CD4-positive, alpha-beta T cell treated with Interleukin-4 for 4 hours (primary cell): ENCODE measurements around the gene XXYLT1.
"Not testable (repeated sequence)": the region's sequence is repeated elsewhere in the genome, so short reads cannot be mapped to it uniquely, and the experiment has no call there.

Experiments used
- DNase-seq: peaks from one replicate; pipeline ENCODE4 v3.0.0-alpha.2; 2020

The XXYLT1 gene

DNA sequence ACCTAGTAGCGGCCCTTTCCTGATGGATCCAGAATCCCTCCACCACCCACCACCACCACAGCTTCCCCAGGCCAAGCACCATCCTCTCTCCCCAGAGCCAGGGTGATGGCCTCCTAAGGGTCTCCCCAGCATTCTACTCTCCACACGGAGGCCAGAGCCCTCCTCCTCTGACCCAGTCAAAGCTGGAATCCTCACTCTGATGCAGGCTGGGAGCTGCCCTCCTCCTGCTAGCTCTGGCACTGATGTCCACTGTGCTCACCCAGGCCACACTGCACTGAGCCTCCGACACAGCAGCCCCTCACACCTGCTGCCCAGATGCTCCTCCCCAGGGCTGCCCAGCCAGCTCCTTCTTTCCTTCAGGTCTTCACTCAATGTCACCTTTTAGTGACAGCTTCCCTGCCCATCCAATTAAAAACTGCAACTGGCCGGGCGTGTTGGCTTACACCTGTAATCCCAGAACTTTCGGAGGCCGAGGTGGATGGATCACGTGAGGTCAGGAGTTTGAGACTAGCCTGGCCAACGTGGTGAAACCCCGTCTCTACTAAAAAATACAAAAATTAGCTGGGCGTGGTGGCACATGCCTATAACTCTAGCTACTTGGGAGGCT lies 21.0 kb downstream of the XXYLT1 start:
- no peak for DNase-seq

DNA sequence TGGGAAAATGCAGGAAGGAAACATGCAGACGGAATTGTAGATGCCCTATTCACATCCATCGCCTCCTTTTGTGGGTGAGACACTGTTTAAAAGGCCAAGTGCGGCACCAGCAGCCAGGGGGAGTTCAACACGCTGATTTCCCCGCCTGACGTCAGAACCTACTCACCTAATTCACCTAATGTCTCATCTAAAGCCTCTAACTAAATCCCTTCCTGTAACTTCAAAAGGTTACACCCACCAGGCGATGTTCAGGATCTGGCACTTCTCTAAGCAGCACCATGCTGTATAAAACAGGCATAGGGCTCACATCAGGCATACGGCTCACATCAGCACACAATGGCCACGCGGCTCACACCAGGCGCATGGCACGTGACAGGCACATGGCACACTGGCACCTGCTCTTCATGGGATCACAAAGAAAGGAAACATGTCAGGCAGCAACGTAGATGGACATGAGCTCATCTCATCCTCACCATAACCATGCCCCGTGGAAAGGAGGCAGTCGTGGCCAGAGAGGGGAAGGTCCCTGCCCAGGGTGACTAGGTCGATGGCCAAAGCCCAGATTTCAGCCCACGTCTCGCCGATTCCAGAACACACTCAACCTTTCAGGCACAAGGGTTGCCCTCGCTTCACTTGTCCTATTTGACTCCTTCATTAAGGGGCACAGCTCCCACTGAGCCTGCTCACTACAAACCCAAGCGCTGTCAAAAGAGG lies 21.7 kb downstream of the XXYLT1 start:
- no peak for DNase-seq

DNA sequence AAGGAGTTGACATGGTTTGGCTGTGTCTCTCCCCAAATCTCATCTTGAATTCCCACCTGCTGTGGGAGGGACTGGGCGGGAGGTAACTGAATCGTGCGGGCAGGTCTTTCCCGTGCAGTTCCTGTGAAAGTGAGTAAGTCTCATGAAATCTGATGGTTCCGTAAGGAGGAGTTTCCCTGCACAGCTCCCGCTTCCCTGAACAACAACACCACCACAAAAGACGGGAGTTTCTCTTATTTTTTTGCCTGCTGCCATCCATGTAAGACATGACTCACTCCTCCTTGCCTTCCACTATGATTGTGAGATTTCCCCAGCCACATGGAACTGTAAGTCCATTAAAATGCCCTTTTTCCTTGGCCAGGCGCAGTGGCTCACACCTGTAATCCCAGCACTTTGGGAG lies 22.7 kb downstream of the XXYLT1 start:
- DNase-seq = no peak

DNA sequence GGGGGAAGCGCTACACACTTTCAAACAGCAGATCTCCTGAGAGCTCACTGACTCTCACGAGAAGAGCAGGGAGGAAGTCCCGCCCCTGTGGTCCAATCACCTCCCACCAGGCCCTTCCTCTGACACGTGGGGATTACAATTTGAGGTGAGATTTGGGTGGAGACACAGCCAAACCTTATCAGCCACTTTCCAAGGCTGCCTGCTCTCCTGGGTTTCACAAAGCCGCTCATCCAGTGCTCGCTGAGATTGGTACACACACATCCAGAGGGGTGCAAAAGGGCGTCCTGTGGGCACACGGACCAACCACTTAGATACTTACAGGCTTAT lies 23.1 kb downstream of the XXYLT1 start:
- DNase-seq = no peak

DNA sequence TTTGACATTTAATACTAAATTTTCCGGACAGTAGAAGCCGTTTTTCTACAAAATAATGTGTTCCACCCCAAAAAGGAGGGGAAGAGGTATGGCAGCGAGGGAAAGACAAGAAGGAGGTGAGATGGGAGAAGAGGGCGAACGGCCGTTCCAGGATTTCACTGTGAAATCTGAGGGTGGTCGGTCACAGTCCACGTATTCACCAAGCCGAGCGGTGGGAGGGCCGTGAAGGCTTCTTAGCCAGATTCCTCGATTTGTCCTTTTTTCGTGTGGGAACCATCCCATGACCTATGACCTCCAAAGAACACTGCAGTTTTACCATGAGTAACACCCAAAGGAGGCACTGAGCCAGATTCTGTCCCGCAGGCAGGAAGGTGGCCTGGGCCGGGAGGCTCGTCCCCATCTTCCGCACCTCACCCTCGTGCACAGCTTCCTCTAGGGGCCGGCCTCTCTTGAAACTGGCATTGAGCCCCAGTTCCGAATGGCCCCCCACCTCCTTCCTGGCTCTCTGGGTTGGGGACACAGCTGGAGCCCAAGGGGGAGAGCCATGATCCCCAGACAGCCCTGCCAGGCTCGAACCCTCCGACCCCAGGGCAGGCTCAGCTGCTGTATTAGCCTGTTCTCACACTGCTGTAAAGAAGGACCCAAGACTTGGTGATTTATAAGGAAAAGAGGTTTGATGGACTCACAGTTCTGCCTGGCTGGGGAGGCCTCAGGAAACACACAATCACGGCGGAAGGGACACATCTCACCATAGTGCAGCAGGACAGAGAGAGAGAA lies 23.7 kb downstream of the XXYLT1 start:
- DNase-seq = no peak

DNA sequence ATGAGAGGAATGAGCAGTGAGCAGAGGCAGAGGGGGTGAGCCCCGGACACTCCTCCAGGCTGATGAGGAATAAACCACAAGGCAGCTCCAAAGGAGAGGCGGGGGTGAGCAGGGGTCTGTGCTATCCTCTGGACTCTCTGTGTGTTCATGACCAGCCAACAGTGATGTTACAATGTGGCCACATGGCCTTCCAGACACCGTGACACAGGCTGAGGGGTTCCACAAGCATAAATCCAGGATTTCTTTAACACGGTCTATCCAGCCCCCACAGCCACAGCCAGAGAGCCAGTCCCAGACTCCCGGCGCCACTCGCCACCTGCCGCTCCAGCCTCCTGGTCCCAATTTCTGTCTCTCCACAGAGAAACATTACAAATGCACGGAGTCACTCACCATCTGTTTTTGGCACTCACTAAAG lies 24.4 kb downstream of the XXYLT1 start:
- no peak for DNase-seq

DNA sequence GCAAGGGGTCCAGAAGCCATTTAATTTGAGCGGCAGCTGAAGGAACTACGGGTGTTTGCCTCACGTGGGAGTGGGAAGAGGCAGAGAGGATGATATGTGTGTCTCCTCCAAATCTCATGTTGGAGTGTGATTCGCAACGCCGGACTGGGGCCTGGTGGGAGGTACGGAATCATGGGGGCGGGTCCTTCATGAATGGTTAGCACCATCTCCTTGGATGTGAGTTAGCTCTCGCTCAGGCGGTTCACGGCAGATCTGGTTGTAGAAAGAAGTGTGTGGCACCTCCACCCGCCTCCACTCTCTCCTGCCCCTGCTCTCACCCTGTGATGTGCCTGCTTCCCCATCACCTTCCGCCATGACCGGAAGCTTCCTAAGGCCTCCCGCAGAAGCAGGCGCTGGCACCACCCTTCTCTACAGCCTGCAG lies 25.4 kb downstream of the XXYLT1 start:
- DNase-seq = no peak

DNA sequence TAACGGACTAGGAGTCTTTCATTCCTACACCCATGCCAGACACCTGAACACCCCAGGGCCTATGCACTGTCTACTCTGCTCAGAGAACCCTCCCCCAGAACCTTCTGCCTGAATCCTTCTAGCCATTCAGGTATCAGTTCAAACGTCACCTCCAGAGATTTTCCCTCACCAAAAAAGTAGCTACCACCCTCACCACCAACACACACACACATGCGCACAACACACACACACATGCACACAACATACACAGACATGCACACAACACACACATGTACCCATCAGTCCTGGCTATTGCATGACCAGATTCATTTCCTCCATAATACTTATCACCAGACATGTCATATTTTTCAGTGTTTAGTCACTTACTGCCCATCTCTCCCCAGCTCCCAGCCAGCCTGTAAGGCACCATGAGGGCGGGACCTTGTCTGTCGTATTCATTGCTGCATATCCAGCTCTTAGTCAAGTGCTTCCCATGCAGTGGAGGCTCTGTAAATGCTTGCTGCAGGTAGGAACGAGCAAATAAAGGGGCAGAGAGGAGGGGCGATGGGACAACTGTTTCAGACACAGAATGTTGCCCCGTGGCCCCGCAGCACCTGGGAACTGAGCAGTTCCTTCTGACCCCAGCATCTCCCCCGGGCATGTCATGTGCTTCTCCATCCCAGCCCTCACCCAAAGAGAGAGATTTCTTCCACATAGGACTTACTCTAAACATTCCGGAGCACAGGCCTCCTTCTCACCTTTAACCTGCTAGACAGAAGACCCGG lies 29.2 kb downstream of the XXYLT1 start:
- no peak for DNase-seq

DNA sequence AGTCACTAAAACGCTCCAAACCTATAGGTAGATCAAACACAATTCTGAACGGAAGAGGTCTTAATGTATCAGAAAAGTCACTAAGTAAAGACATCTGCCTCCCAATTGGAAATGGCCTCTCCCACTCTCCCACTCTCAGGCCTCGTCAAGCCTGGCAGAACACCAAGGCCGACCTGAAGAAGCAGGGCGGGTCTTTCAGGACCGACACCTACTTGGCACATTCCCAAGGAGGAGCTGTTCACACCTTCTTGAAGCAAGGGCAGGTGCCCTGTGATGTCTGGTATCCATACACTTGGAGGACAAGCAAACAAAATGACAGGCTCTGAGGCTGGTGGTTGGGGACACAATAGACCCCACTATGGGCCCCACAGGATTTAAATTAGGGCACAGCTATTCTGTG lies 30.0 kb downstream of the XXYLT1 start:
- DNase-seq = no peak

DNA sequence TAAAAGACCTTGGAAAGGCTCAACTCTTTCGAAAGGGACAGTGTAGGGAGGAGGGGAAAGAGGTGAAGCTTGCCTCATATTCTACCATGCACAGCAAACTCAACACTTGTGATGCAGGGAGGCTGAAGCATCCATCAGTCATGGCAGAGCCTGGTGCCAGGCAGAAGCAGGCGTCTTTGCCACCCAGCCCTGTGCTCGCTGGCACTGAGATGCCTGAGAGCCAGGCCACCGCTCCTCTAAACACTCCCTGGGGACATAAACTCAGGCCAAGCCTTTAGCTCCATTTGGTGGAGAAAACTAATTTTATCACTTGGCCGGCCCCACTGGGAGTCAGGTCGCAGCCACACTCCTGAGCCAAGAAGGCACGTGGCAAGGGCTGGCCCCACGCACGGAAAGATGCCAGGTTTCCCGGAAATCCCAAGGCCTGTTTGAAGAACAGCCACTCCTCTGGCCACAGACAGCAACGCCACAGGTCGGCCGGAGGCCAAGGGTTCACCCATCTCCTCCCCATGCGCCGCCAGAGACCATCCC lies 30.7 kb downstream of the XXYLT1 start:
- DNase-seq = no peak

DNA sequence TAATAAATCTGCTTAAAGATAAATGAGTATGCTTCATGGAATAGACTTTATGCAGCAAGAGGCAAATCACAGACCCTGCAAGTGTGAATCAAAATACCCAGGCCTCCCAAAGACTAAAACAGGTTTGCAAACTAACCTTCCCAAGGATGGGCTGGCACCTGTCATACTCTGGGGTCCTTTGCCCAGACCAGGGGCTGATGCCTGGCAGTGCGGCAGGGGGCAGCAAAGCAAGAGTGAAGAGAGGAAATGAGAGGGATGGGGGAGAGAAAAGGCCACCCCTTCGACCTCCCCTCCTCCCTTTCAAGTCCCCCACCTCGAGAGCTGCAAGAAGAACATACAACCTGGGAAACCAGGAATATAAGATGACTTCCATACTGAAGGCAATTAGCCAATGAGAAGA lies 31.8 kb downstream of the XXYLT1 start:
- no peak for DNase-seq

DNA sequence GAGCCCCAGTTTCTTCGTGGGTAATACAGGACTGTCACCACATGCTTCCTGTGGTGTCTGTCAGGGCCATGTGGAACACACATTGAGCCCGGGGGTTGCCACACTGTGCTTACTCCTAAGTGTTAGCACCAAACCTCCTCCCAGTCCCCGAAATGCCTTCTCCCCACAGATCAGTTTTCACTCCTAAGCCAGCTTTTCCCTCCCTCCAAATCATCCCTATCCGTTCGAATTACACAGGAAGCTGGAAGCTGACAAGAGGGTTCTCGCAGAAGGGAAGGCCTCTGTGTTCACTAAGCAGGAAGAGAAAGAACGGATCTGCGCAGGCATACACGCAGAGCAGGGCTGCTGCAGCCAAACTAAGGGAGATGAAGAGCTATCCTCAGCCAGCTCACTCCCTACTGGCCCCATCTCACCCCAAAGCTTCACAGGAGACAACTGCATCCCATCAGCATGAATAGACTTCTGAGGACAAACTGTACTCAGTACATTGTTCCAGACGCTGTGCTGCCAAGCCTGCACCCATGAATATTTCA lies 32.3 kb downstream of the XXYLT1 start:
- DNase-seq = no peak

DNA sequence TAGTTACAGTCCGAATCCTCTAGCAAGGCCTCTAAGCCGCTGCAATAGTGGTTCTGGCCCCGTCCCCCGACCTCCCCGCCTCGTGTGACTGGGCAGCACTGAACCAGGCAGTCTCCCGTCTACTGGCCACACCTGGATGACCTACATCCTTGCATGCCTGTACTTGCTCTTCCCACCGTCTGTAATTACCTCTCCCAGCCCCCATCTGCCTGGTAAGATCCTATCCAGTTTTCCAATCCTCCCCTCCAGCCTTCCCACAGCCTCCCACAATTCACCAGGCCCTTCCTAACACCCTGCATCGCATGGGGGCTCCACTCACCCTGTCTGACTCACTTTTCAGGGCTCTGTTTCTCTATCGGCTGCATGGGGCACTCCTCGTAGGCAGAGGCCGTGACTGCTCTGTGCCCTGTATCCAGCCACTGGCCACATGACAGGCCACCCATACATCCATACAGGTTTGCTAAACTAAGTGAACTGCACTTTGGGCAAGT lies 32.8 kb downstream of the XXYLT1 start:
- DNase-seq = no peak

DNA sequence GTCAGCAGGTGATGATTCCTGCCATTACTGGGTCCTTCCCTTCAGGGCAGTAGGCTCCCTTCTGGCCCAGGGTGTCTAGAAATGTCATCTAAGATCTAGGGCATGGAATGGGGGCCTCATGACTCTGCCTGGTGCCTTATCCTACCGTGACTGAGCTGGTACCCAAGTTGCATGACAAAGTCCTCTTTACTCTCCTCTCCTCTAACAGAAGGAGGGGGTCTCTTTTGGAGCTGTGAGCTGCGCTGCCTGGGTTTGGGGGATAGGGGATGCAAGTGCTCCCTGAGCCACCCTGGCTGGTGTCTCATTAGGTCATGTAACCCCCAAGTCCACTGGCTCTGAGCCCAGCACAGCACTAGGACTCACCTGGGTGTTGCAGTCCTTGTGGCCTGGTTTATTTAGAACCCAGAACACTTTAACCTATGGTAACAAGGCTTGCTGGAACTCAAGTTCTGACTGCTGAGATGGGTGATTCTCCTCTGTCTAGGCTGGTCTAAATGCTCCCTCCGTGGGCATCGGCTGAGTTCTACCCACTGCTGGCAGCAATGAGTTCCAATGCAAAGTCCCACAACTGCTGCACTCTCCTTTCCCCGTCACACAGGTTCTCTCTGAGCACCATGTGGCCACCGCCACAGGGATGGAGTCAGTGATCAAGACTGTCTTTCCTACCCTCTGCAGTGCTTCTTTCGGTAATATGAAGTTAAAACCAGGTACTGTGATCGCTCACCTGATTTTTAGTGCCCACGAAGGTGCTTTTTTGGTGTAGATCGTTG lies 34.0 kb downstream of the XXYLT1 start:
- DNase-seq = no peak

DNA sequence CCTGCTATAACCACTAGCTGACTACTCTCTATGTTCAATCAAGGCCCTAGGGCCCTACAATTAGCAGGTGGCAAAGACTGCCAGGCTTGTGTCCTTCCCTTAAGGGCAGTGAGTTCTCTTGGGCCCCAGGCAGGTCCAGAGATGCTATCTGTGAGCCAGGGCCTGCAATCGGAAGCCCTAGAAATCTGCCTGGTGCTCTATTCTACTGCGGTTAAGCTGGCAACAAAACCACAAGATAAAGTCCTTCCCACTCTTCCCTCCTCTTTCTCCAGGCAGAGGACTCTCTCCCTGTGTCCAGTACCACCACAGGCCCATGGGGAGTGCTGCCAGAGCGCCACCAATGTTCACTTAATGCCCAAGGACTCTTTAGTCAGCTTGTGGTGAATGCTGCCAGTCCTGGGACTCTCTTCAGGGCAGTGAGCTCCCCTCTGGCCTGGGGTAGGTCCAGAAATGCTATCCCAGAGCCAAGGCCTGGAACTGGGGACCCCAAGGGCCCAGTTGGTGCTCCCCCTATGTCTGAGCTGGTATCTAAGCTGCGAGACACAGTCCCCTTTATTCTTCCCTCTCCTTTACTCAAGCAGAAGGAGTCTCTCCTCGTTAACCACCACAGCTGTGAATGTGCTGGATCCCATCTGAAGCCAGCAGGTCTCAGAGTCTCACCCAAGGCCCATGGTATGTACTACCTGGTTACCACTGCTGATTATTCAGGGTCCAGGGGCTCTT lies 34.7 kb downstream of the XXYLT1 start:
- no peak for DNase-seq

DNA sequence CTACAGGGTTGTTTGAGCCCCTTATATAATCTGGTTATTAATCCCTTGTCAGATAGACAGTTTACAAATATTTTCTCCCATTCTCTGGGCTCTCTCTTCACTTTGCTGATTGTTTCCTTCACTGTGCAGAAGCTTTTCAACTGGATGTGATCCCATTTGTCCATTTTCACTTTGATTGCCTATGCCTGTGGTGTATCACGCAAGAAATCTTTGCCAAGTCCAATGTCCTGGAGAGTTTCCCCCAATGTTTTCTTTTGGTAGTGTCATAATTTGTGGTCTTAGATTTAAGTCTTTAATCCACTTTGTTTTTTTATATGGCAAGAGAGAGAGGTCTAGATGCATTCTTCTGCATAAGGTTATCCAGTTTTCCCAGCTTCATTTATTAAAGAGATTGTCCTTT lies 40.7 kb downstream of the XXYLT1 start:
- DNase-seq = no peak

DNA sequence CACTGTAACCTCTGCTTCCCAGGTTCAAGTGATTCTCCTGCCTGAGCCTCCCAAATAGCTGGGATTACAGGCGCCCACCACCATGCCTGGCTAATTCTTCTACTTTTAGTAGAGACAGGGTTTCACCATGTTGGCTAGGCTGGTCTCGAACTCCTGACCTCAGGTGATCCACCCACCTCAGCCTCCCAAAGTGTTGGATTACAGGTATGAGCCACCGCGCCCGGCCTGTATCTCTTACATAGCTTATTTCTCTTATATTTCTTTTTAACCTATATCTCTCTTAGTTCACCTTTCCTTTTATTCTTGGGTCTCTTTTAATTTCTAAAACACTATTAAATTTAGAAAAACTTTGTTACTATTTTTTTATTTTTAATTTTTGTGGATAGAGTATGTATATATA lies 42.1 kb downstream of the XXYLT1 start:
- not testable (repeated sequence) for DNase-seq

DNA sequence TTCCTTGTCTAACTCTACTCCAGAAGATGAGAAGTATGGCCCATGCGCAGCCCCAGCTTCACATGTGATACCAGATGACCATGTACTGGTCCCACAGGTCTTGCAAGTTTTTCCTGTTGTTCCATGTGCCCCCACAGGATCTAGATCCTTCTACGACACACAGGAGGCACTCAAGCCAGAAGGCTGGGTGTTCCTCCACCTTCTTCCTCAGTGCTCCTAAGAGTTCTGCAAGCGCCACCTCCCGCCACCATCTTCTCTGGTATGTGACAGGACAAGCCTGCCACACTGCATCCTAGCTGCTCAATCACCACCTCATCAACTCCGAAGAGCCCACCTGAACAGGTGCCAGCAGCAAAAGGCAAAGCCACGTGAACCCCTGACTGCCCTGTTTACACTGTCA lies 43.1 kb downstream of the XXYLT1 start:
- DNase-seq = no peak

DNA sequence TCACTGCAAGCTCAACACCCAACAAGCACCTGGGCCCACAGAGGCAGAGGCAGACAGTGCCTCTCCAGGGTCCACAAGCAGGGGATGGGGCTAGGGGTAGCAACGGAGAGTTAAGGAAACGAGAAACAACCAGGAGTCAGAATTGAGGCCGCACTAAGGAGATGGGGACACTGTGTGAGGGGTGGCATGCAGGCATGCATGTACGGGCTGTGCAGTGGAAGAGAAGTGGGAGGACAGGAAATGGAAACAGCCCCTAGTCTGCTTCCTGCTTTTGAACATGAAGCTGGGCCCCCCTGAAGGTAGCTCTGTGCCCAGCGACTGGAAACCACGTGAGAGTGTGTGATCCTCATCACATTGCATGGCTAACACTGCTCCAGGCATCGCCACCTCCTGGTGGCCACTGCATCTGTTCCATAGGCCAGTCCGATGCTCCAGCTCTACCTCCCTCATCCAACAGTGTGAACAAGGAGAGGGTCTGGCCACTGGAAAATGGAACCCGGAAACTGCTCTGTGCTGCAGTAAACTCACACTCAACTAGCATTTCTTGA lies 44.0 kb downstream of the XXYLT1 start:
- DNase-seq = no peak

DNA sequence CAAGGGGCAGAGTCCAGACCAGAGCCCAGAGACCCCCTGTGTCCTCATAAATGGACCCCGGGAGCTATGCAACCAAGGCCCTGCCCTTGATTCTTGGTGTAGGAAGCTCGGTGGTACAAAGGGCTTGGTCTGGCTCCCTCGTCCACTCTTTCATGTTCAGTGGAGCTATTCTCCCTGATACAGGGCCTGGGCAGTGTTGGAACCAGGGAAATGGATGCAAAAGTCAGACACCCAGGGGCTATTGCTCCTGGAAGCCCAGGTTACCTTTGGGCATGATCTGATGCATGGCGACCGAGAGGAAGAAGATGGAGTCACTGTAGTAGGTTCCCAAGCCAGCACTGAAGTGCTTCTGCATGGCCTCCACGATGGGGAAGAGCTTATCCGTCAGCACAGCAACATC lies 44.5 kb downstream of the XXYLT1 start:
- no peak for DNase-seq

DNA sequence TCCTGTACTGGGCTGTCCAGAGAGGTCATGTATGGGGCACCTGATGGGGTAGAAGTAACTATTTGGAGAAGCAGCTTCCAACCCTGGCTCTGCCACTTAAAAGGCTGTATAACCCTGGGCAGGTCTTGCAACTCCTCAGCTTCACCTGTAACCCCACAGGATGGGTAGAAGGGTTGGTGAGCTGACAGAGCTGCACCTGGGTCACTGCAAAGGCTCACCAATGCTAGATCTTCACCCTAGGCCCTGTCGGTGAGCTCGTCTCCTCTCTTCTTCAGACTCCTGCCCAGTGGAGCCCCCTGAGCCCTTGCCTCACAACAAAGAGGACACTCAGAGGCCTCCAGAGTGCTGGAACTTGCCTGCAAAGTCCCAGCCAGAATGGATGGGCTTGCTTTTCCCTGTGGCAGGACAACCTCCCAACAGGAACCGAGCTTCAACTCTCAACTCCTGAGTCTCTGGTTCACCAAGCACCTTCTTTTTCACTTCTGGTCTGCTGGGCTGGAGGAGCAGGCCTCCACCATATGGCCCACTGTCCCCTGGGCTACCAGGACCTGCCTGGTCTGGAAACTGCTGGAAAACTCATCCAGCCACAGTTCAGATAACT lies 45.9 kb downstream of the XXYLT1 start:
- DNase-seq = no peak
